ENCODE measurements around the gene RAB22A.

DNA sequence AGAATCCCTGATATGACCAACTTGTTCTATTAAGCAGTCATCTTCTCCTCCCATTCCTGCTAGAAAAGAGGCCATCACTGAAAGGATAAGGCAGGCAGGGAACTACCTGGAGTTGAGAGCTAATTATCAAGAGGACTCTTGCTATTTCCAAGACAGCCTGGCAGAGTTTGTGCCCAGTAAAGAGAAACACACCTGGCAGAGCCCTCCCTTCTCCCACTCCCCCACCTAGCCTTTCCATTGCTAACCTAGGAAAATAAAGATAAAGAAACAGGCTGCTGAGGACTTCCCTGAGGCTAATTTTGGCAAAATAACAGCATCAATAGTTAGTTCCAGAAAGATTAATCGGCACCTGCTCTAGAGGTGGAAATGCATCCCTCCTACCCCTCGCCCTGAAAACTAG lies 20.4 kb upstream of the RAB22A start:
- TF ChIP-seq, protein P1, sequence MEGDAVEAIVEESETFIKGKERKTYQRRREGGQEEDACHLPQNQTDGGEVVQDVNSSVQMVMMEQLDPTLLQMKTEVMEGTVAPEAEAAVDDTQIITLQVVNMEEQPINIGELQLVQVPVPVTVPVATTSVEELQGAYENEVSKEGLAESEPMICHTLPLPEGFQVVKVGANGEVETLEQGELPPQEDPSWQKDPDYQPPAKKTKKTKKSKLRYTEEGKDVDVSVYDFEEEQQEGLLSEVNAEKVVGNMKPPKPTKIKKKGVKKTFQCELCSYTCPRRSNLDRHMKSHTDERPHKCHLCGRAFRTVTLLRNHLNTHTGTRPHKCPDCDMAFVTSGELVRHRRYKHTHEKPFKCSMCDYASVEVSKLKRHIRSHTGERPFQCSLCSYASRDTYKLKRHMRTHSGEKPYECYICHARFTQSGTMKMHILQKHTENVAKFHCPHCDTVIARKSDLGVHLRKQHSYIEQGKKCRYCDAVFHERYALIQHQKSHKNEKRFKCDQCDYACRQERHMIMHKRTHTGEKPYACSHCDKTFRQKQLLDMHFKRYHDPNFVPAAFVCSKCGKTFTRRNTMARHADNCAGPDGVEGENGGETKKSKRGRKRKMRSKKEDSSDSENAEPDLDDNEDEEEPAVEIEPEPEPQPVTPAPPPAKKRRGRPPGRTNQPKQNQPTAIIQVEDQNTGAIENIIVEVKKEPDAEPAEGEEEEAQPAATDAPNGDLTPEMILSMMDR (conservative IDR thresholded peaks at IDR 0.05 in 1 of 2, IDR thresholded peaks at IDR 0.05 in 1 of 2; ENCODE audit: extremely low read depth in 1 of 2, insufficient read depth in 1 of 2, low read depth in 1 of 2, low read length in 2 of 2) = no peak
- no peak for TF ChIP-seq EZH2 (IDR thresholded peaks at IDR 0.05; ENCODE audit: borderline replicate concordance, low read length)

Data from mammary epithelial cell (primary cell).